GM10266 (cell line): ENCODE data around the gene OR7G2.
"Not testable (repeated sequence)": the region's sequence is repeated elsewhere in the genome, so short reads cannot be mapped to it uniquely, and the experiment has no call there.

Experiments used
- DNase-seq: peaks from one replicate; pipeline ENCODE4 v3.0.0; 2012; ENCODE audit errors: extremely low spot score
- CTCF ChIP-seq: IDR thresholded peaks from 2 replicates; pipeline ENCODE4 v1.5.1; 2012; ENCODE audit warnings: mild to moderate bottlenecking, low read depth; ENCODE audit not compliant: control insufficient read depth, insufficient read depth; ENCODE audit errors: missing control alignments

OR7G2 gene

GRCh38 chr19:9075064-9075949 lies 32.0 kb downstream of the OR7G2 start:
- no peak for DNase-seq
- no peak for TF ChIP-seq CTCF

- no peak for DNase-seq
- TF ChIP-seq CTCF, result no peak
These were observed 33.5 kb downstream of the OR7G2 start for GRCh38 chr19:9073806-9074205.

GRCh38 chr19:9071720-9072119 lies 35.6 kb downstream of the OR7G2 start:
- not testable (repeated sequence) for DNase-seq

- no peak for TF ChIP-seq CTCF
- no peak for DNase-seq
These were observed 37.2 kb downstream of the OR7G2 start for GRCh38 chr19:9070066-9070465.

- DNase-seq, result no peak
- TF ChIP-seq CTCF, result no peak
These were observed 41.7 kb downstream of the OR7G2 start for GRCh38 chr19:9065457-9066014.

- no peak for TF ChIP-seq CTCF
- DNase-seq, result no peak
These were observed 45.4 kb downstream of the OR7G2 start for GRCh38 chr19:9061879-9062278.

GRCh38 chr19:9060564-9061340 lies 46.5 kb downstream of the OR7G2 start:
- no peak for TF ChIP-seq CTCF
- no peak for DNase-seq
